HCT116 (cell line): ENCODE measurements around the gene SEC22C.

Source experiments
- ATF3 ChIP-seq: IDR thresholded peaks from 2 replicates; pipeline ENCODE4 v1.6.1; 2012
- CTCF ChIP-seq, 3 experiments: fragments of 200-600 bp in 1 of 3; sonication (generic) in 1 of 3; IDR thresholded peaks in 2 of 3; conservative IDR thresholded peaks in 1 of 3; 2 replicates each; pipeline ENCODE4 v1.5.1; 2012 to 2017; ENCODE audit warnings: low read depth in 2 of 3, low read length in 2 of 3, antibody characterized with exemption in 1 of 3, borderline replicate concordance in 1 of 3, control low read depth in 1 of 3, mild to moderate bottlenecking in 1 of 3, mixed read lengths in 1 of 3, mixed run types in 1 of 3, moderate library complexity in 1 of 3; ENCODE audit not compliant: insufficient read depth in 1 of 3
- EZH2 ChIP-seq: fragments of 200-600 bp; sonication (generic); IDR thresholded peaks from 2 replicates; pipeline ENCODE4 v1.6.1; 2017; ENCODE audit warnings: antibody characterized with exemption, mixed run types
- JUND ChIP-seq: IDR thresholded peaks from 2 replicates; pipeline ENCODE4 v1.6.1; 2012
- POLR2A ChIP-seq: IDR thresholded peaks from 2 replicates; pipeline ENCODE4 v1.7.0; 2011; ENCODE audit warnings: borderline replicate concordance; ENCODE audit not compliant: insufficient read depth, insufficient read length; ENCODE audit errors: extremely low read depth
- POLR2AphosphoS5 ChIP-seq: IDR thresholded peaks from 2 replicates; pipeline ENCODE4 v1.6.1; 2011; ENCODE audit warnings: mild to moderate bottlenecking, low read depth, low read length, moderate library complexity
- RAD21 ChIP-seq: IDR thresholded peaks from 2 replicates; pipeline ENCODE4 v1.6.1; 2012; ENCODE audit warnings: low read depth, mild to moderate bottlenecking
- SP1 ChIP-seq: IDR thresholded peaks from 2 replicates; pipeline ENCODE4 v1.6.1; 2012; ENCODE audit warnings: low read depth
- SRF ChIP-seq: IDR thresholded peaks from 2 replicates; pipeline ENCODE4 v1.6.1; 2012; ENCODE audit warnings: low read depth
- TF ChIP-seq, protein P1 (sequence below): IDR thresholded peaks from 2 replicates; pipeline ENCODE4 v1.6.1; 2012; ENCODE audit warnings: low read depth

DNA sequence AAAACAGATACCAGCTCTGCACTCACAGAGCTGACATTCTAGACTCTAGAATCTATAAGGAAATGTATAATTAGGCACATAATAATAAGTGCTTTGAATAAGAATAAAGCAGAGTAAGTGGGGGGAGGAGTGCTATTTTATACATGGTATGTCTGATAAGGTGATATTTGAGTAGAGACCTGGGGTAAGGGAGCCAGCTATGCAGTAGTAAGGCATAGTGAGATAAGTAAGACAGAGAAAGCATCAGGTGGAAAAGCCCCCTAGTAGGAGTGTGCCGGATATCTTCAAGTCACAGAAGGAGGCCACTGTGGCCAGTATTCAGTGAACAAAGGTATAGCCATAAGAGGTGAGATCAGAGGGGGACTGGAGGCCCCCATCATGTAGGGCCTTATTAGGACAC is 11.9 kb upstream of the SEC22C start:
- TF ChIP-seq RAD21 (no peak), CTCF (IDR thresholded peaks at IDR 0.05 in 2 of 3, conservative IDR thresholded peaks at IDR 0.05 in 1 of 3; ENCODE audit: borderline replicate concordance in 1 of 3, insufficient read depth in 1 of 3, low read depth in 2 of 3, low read length in 2 of 3) (no peak), SRF (no peak), POLR2AphosphoS5 (no peak), ATF3 (no peak), EZH2 (no peak), POLR2A (no peak), SP1 (no peak), JUND (no peak)
- TF ChIP-seq, protein P1, sequence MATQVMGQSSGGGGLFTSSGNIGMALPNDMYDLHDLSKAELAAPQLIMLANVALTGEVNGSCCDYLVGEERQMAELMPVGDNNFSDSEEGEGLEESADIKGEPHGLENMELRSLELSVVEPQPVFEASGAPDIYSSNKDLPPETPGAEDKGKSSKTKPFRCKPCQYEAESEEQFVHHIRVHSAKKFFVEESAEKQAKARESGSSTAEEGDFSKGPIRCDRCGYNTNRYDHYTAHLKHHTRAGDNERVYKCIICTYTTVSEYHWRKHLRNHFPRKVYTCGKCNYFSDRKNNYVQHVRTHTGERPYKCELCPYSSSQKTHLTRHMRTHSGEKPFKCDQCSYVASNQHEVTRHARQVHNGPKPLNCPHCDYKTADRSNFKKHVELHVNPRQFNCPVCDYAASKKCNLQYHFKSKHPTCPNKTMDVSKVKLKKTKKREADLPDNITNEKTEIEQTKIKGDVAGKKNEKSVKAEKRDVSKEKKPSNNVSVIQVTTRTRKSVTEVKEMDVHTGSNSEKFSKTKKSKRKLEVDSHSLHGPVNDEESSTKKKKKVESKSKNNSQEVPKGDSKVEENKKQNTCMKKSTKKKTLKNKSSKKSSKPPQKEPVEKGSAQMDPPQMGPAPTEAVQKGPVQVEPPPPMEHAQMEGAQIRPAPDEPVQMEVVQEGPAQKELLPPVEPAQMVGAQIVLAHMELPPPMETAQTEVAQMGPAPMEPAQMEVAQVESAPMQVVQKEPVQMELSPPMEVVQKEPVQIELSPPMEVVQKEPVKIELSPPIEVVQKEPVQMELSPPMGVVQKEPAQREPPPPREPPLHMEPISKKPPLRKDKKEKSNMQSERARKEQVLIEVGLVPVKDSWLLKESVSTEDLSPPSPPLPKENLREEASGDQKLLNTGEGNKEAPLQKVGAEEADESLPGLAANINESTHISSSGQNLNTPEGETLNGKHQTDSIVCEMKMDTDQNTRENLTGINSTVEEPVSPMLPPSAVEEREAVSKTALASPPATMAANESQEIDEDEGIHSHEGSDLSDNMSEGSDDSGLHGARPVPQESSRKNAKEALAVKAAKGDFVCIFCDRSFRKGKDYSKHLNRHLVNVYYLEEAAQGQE: no peak
